Nephron (organoid): ENCODE data around the gene KIAA1217.

ENCODE experiments used
- H3K27ac Mint-ChIP-seq, 3 experiments: 2 replicates each; pipeline ENCODE4 v1.8.0; 2020; ENCODE audit warnings: mixed read lengths in 3 of 3, mild to moderate bottlenecking in 2 of 3, moderate library complexity in 1 of 3
- H3K27me3 Mint-ChIP-seq: 2 replicates; pipeline ENCODE4 v1.8.0; 2021; ENCODE audit warnings: low read depth, mild to moderate bottlenecking, moderate library complexity, mixed read lengths
- H3K36me3 Mint-ChIP-seq: 2 replicates; pipeline ENCODE4 v1.8.0; 2020; ENCODE audit warnings: low read depth, mixed read lengths
- H3K4me1 Mint-ChIP-seq: 2 replicates; pipeline ENCODE4 v1.8.0; 2020; ENCODE audit warnings: mixed read lengths
- H3K4me3 Mint-ChIP-seq, 3 experiments: 2 replicates each; pipeline ENCODE4 v1.8.0; 2020; ENCODE audit warnings: mild to moderate bottlenecking in 3 of 3, mixed read lengths in 3 of 3, moderate library complexity in 2 of 3
- H3K9me3 Mint-ChIP-seq: 2 replicates; pipeline ENCODE4 v1.8.0; 2020; ENCODE audit warnings: mixed read lengths
- TF ChIP-seq, protein P1 (sequence below), 3 experiments: fragments of 200-600 bp; sonication (generic); IDR thresholded peaks; one replicate each; pipeline ENCODE4 v1.5.0; 2021; ENCODE audit warnings: antibody characterized with exemption in 3 of 3; ENCODE audit not compliant: unreplicated experiment in 3 of 3

KIAA1217 gene

GRCh38 chr10:24590697-24591457 is 381.9 kb downstream of the KIAA1217 start:
- TF ChIP-seq, protein P1, sequence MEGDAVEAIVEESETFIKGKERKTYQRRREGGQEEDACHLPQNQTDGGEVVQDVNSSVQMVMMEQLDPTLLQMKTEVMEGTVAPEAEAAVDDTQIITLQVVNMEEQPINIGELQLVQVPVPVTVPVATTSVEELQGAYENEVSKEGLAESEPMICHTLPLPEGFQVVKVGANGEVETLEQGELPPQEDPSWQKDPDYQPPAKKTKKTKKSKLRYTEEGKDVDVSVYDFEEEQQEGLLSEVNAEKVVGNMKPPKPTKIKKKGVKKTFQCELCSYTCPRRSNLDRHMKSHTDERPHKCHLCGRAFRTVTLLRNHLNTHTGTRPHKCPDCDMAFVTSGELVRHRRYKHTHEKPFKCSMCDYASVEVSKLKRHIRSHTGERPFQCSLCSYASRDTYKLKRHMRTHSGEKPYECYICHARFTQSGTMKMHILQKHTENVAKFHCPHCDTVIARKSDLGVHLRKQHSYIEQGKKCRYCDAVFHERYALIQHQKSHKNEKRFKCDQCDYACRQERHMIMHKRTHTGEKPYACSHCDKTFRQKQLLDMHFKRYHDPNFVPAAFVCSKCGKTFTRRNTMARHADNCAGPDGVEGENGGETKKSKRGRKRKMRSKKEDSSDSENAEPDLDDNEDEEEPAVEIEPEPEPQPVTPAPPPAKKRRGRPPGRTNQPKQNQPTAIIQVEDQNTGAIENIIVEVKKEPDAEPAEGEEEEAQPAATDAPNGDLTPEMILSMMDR (IDR thresholded peaks at IDR 0.05; ENCODE audit: unreplicated experiment in 3 of 3) = no peak
- Mint-ChIP-seq H3K27ac (peak overlapping the region in 1 of 3 experiments; percentile 29), H3K27me3 (no peaks in the 10 kb centered on the region), H3K9me3 (no peaks in the 10 kb centered on the region), H3K36me3 (peaks cover 72% of the 10 kb centered on the region), H3K4me1 (no peaks in the 10 kb centered on the region), H3K4me3 (no peak overlapping the region)

- Mint-ChIP-seq H3K36me3 (peaks cover 82% of the 10 kb centered on the region), H3K27me3 (no peaks in the 10 kb centered on the region), H3K27ac (no peak overlapping the region), H3K9me3 (no peaks in the 10 kb centered on the region), H3K4me1 (no peaks in the 10 kb centered on the region), H3K4me3 (no peak overlapping the region)
- TF ChIP-seq, protein P1 (IDR thresholded peaks at IDR 0.05; ENCODE audit: unreplicated experiment in 3 of 3) = no peak
These were observed 387.4 kb downstream of the KIAA1217 start for GRCh38 chr10:24596217-24596930.

GRCh38 chr10:24597426-24597825 is 388.5 kb downstream of the KIAA1217 start:
- TF ChIP-seq, protein P1 (IDR thresholded peaks at IDR 0.05; ENCODE audit: unreplicated experiment in 3 of 3) = no peak
- Mint-ChIP-seq H3K4me3 (no peak overlapping the region), H3K36me3 (peaks cover 78% of the 10 kb centered on the region), H3K27me3 (no peaks in the 10 kb centered on the region), H3K9me3 (no peaks in the 10 kb centered on the region), H3K4me1 (no peaks in the 10 kb centered on the region), H3K27ac (no peak overlapping the region)
